ENCODE results near the gene DENND1B. TPM values are rescaled to one million over a fixed set of nuclear protein-coding genes. Genes with fewer than 3 reads are reported as not detected.
"Not testable (repeated sequence)": the region's sequence is repeated elsewhere in the genome, so short reads cannot be mapped to it uniquely, and the experiment has no call there.

Gene DENND1B
- total RNA-seq, 2 experiments from 2014 or later = 10.8 to 12.7 TPM

DNA sequence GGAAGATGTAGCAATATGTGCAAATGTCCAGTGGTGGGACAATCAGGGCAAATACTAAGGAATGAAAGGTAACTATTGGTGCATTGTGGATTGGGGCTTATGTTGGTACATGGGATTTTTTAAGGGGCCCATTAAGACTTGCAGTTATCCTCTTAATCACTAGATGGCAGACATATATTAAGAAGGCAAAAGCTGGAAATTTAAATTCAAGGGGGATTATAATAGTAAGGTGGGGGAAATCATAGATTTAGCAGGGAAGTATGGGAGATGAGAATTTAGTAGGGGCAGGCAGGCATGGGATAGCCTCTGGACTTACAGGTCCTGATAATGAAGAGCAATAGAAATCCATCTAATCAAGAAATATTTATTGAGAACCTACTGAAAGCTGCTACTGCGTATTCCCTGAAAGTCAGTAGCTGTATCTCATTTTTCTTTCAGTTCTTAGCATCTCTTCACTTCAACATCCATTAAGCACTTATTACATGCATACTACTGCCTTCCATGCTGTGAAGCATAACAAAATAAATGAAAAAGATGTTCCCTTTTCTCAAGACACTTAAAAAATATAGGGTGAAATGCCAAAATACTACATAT, 255.4 kb downstream of the DENND1B start:
- Mint-ChIP-seq H3K27me3 (no peaks in the 10 kb centered on the region), H3K36me3 (ENCODE audit: low read depth) (no peaks in the 10 kb centered on the region), H3K9me3 (no peaks in the 10 kb centered on the region), H3K4me1 (ENCODE audit: low read depth) (peaks cover 6% of the 10 kb centered on the region), H3K4me3 (no peak overlapping the region), H3K27ac (no peak overlapping the region)
- CTCF ChIA-PET = interaction anchor here (0.7 to 2.0 kb wide), 22 partner anchors 10 to 409 kb away, joined by 3 to 8 read pairs (median 4); partner anchors contain the start of gene C1orf53
- DNase-seq (no peak), ATAC-seq (peak; percentile 55)
- intact Hi-C loops (cut with micrococcal nuclease) = loop anchor here (5.0 kb wide), 2 partner anchors 347 to 397 kb away; partner anchors contain the start of gene LHX9
- POLR2A ChIA-PET = no interaction called here
- TF ChIP-seq, protein P1, sequence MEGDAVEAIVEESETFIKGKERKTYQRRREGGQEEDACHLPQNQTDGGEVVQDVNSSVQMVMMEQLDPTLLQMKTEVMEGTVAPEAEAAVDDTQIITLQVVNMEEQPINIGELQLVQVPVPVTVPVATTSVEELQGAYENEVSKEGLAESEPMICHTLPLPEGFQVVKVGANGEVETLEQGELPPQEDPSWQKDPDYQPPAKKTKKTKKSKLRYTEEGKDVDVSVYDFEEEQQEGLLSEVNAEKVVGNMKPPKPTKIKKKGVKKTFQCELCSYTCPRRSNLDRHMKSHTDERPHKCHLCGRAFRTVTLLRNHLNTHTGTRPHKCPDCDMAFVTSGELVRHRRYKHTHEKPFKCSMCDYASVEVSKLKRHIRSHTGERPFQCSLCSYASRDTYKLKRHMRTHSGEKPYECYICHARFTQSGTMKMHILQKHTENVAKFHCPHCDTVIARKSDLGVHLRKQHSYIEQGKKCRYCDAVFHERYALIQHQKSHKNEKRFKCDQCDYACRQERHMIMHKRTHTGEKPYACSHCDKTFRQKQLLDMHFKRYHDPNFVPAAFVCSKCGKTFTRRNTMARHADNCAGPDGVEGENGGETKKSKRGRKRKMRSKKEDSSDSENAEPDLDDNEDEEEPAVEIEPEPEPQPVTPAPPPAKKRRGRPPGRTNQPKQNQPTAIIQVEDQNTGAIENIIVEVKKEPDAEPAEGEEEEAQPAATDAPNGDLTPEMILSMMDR (IDR thresholded peaks at IDR 0.05) = peak; percentile 34

DNA sequence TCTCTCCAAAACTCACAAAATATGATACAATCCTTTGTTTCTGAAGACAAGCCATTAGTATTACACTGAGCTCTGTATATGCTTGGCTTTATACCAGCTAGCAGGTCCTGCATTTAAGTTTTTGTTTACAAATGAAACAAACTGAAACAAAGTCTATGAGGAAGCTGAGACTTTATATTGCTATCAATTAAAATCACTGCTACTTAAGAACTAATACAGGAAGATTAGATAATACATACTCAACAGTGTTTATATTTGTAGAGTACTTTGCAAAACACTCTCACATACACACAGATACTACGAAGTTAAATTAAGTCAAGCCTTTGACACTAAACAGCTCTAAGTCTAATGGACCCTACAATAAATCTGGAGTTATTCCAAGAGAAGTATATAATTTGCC, 259.9 kb downstream of the DENND1B start:
- Mint-ChIP-seq H3K27ac (no peak overlapping the region), H3K4me1 (ENCODE audit: low read depth) (no peaks in the 10 kb centered on the region), H3K27me3 (no peaks in the 10 kb centered on the region), H3K9me3 (no peaks in the 10 kb centered on the region), H3K4me3 (no peak overlapping the region), H3K36me3 (ENCODE audit: low read depth) (peaks cover 5% of the 10 kb centered on the region)
- DNase-seq (no peak), ATAC-seq (no peak)
- ChIA-PET CTCF (interaction anchor here (0.8 kb wide), 1 partner anchor 353 kb away, joined by 3 read pairs; no protein-coding TSS in a partner anchor), POLR2A (no interaction called here)
- intact Hi-C loops (cut with micrococcal nuclease) = no loop called here
- TF ChIP-seq, protein P1 (IDR thresholded peaks at IDR 0.05) = no peak

DNA sequence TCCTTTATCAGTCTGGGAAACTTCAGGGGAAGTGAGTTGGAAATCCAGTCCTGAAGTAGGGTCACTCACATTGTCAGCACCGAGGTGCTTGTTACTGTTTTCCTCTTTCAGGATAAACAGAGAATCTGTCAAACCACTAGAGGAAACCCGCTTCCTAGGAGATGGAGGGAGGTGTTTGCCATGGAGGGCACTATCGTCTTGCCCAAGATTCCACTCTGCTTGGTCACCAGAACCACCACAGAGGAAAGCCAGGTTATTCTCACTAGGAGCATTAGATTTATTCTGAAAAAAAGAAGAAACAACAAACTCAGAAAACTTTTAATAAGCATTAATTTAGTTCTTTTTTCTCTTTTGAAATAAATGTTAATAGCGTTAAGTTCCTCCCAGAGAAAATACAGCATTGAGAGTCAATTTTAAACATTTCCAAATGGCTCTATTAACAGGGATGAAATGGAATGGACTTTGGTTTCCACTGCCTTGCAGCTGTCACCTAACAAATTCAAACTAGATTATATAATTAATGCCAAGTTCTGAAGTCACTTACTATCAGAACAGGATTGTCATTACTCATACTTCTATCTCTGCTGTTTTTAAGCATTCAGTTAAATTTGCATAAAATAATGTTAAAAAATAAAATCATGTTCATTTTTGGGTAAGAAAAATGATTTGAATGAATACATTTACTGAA, 264.4 kb downstream of the DENND1B start:
- ChIA-PET CTCF (no interaction called here), POLR2A (no interaction called here)
- intact Hi-C loops (cut with micrococcal nuclease) = no loop called here
- Mint-ChIP-seq H3K9me3 (no peaks in the 10 kb centered on the region), H3K36me3 (ENCODE audit: low read depth) (peaks cover 8% of the 10 kb centered on the region), H3K4me3 (no peak overlapping the region), H3K4me1 (ENCODE audit: low read depth) (no peaks in the 10 kb centered on the region), H3K27me3 (no peaks in the 10 kb centered on the region), H3K27ac (no peak overlapping the region)
- DNase-seq = no peak
- TF ChIP-seq, protein P1 (IDR thresholded peaks at IDR 0.05) = no peak
- ATAC-seq = no peak

DNA sequence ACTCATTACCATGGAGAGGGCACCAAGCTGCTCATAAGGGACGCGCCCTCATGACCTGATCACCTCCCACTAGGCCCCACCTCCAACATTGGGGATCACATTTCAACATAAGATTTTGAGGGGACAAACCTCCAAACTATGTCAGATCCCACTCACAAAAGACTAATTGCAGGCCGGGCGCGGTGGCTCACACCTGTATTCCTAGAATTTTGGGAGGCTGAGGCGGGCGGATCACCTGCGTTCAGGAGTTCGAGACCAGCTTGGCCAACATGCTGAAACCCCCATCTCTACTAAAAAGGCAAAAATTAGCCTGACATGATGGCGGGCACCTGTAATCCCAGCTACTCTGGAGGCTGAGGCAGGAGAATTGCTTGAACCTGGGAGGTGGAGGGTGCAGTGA, 278.6 kb downstream of the DENND1B start:
- H3K4me1 Mint-ChIP-seq (ENCODE audit: low read depth) = no peaks in the 10 kb centered on the region
- no peak overlapping the region for H3K4me3 Mint-ChIP-seq
- no peaks in the 10 kb centered on the region for H3K36me3 Mint-ChIP-seq (ENCODE audit: low read depth)
- DNase-seq = no peak
- ChIA-PET CTCF (no interaction called here), POLR2A (no interaction called here)
- ATAC-seq = no peak
- no peaks in the 10 kb centered on the region for H3K27me3 Mint-ChIP-seq
- H3K9me3 Mint-ChIP-seq = no peaks in the 10 kb centered on the region
- TF ChIP-seq, protein P1 (IDR thresholded peaks at IDR 0.05) = no peak
- no peak overlapping the region for H3K27ac Mint-ChIP-seq
- intact Hi-C loops (cut with micrococcal nuclease) = no loop called here

DNA sequence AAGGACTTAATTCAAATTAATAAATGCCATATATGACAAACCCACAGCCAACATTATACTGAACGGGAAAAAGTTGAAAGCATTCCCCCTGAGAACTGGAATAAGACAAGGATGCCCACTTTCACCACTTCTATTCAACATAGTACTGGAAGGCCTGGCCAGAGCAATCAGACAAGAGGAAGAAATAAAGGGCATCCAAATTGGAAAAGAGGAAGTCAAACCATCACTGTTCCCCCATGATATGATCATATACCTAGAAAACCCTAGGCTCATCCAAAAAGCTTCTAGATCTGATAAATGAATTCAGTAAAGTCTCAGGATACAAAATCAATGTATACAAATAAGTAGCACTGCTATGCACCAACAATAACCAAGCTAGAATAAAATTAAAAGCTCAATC, 283.8 kb downstream of the DENND1B start:
- DNase-seq; H3K4me1 Mint-ChIP-seq (ENCODE audit: low read depth); ATAC-seq; intact Hi-C loops (cut with micrococcal nuclease); H3K4me3 Mint-ChIP-seq; H3K36me3 Mint-ChIP-seq (ENCODE audit: low read depth); H3K27me3 Mint-ChIP-seq; POLR2A ChIA-PET; H3K27ac Mint-ChIP-seq; H3K9me3 Mint-ChIP-seq: not testable (repeated sequence)
- CTCF ChIA-PET = interaction anchor here (0.9 kb wide), 1 partner anchor 28 kb away, joined by 3 read pairs; no protein-coding TSS in a partner anchor
